MCF 10A (cell line): ENCODE results near the gene CNTNAP2. TPM values are rescaled to one million over a fixed set of nuclear protein-coding genes. Genes with fewer than 3 reads are reported as not detected.

Source experiments
- BruUV-seq: library from RNA; stranded (reverse); fragments of 400-500 nt; replicated peaks from 2 replicates; lab custom pipeline; 2021; lab: Mats Ljungman, UMichigan
- CTCF ChIA-PET: fragments of 300-600 bp; sonication (Branson Sonifier 250); formaldehyde crosslinking; extraction: SDS; loops from one replicate; lab custom pipeline; 2021; ENCODE audit warnings: antibody characterized with exemption, inconsistent platforms; lab: Yijun Ruan, JAX
- POLR2A ChIA-PET: fragments of 300-600, 350-650 bp; sonication (Branson Sonifier 250); formaldehyde crosslinking; extraction: SDS; loops from one replicate; lab custom pipeline; 2020; ENCODE audit warnings: antibody characterized with exemption, inconsistent platforms; lab: Yijun Ruan, JAX
- DNase-seq: peaks from one replicate; pipeline ENCODE4 v3.0.0-alpha.2; 2018; ENCODE audit not compliant: unreplicated experiment
- H3K27ac Mint-ChIP-seq: one replicate; pipeline ENCODE4 v1.8.0; 2022; ENCODE audit warnings: mild to moderate bottlenecking, low read depth, mixed read lengths; ENCODE audit not compliant: unreplicated experiment
- H3K27me3 Mint-ChIP-seq: one replicate; pipeline ENCODE4 v1.8.0; 2022; ENCODE audit warnings: mixed read lengths; ENCODE audit not compliant: insufficient read depth, unreplicated experiment
- H3K36me3 Mint-ChIP-seq: one replicate; pipeline ENCODE4 v1.8.0; 2022; ENCODE audit warnings: mild to moderate bottlenecking, moderate library complexity, mixed read lengths; ENCODE audit not compliant: insufficient read depth, unreplicated experiment
- H3K4me1 Mint-ChIP-seq: one replicate; pipeline ENCODE4 v1.8.0; 2022; ENCODE audit warnings: mixed read lengths; ENCODE audit not compliant: insufficient read depth, unreplicated experiment
- H3K4me3 Mint-ChIP-seq: one replicate; pipeline ENCODE4 v1.8.0; 2022; ENCODE audit warnings: mild to moderate bottlenecking, moderate library complexity, mixed read lengths; ENCODE audit not compliant: unreplicated experiment
- H3K9me3 Mint-ChIP-seq: one replicate; pipeline ENCODE4 v1.8.0; 2022; ENCODE audit warnings: mixed read lengths; ENCODE audit not compliant: unreplicated experiment
- CTCF ChIP-seq: fragments of 200-600 bp; IDR thresholded peaks from one replicate; pipeline ENCODE4 v1.8.0; 2022; ENCODE audit warnings: antibody characterized with exemption, mild to moderate bottlenecking; ENCODE audit not compliant: unreplicated experiment
- intact Hi-C: fragments of 100-400 bp; cut with micrococcal nuclease; formaldehyde crosslinking; loops from 2 replicates; pipeline ENCODE4 v1.14.1; 2022
- total RNA-seq: library from RNA; stranded (reverse); gene quantifications from 2 replicates; pipeline ENCODE4 v1.2.3, GENCODE V29; 2022

Gene CNTNAP2
- total RNA-seq, 1 experiment from 2014 or later: 1.1 TPM

DNA sequence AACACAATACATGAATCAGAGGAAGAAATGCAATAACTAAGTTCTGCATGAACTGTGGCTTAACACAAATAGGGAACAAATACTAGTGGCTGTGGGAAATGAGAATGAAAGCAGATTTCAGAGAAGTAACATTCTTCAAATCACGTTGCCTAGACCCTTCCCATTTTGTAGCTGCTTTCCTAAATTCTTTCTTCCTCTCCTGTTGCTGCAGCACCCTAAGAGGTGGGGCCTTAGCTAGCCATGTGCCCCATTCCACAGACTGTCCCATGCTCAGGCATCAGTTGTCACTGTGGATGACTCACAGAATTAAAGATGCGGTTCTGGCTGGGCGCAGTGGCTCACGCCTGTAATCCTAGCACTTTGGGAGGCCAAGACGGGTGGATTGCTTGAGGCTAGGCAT lies 1769.3 kb downstream of the CNTNAP2 start:
- ChIA-PET CTCF (interaction anchor here (0.7 kb wide), 1 partner anchor 257 kb away, joined by 3 read pairs; no protein-coding TSS in a partner anchor), POLR2A (no interaction called here)
- no peak overlapping the region for H3K27ac Mint-ChIP-seq
- H3K4me3 Mint-ChIP-seq: no peak overlapping the region
- H3K27me3 Mint-ChIP-seq: peaks cover 17% of the 10 kb centered on the region
- no peak for TF ChIP-seq CTCF
- intact Hi-C loops: no loop called here
- H3K9me3 Mint-ChIP-seq: peaks cover under 1% of the 10 kb centered on the region
- DNase-seq: no peak
- BruUV-seq: no TSS peak
- no peaks in the 10 kb centered on the region for H3K36me3 Mint-ChIP-seq
- no peaks in the 10 kb centered on the region for H3K4me1 Mint-ChIP-seq

DNA sequence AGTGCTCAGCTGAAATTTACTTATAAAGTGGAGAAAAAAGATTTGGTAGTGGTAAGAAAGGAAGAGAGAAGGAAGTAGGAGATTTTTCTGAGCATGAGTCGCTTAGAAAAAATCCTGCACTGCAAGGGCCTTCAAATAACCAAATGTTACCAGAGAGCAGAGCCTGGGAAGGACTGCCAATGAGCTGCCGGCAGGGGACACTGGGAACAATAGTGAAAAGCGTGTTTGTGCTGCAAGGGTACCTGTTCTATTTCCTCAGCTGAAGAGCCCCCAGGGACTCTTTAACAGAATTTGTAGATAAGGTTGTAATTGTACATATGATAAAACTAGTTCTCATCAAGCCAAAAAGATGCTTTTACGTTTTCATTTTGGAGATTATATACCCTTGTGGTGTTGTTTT lies 1777.7 kb downstream of the CNTNAP2 start:
- DNase-seq: no peak
- intact Hi-C loops: no loop called here
- Mint-ChIP-seq H3K4me1 (no peaks in the 10 kb centered on the region), H3K27ac (no peak overlapping the region), H3K4me3 (no peak overlapping the region), H3K36me3 (no peaks in the 10 kb centered on the region), H3K27me3 (peaks cover 24% of the 10 kb centered on the region), H3K9me3 (no peaks in the 10 kb centered on the region)
- no TSS peak for BruUV-seq
- ChIA-PET CTCF (interaction anchor here (0.6 kb wide), 1 partner anchor 105 kb away, joined by 3 read pairs; no protein-coding TSS in a partner anchor), POLR2A (no interaction called here)
- no peak for TF ChIP-seq CTCF

GRCh38 chr7:147896121-147896520 lies 1779.5 kb downstream of the CNTNAP2 start:
- BruUV-seq: no TSS peak
- no peak for TF ChIP-seq CTCF
- intact Hi-C loops: no loop called here

DNA sequence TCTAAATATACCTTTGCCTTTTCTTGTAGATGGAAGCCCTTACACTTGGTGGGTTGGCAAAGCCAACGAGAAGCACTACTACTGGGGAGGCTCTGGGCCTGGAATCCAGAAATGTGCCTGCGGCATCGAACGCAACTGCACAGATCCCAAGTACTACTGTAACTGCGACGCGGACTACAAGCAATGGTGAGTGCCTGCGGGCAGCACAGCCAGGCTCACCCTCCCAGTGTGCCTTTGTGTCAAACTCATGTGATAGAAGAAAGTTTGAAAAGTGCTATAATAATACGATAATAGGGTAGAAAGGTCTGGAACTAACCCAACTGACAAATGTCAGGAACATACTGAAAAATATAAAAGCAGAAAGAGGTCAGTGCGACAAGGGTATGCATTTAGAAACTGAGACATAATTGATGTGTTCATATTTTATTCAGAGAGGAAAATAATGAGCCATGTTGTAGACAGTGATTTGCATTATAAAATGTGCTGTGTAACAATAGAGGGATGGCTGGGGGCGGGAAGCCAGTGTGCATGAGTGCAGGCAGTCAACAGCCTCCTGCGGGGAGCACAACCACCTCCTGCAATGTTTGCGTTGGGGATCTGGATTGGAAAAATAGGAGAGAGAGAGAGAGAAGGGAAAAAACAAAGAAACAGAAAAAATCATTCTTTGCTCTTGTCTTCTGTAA lies 1787.1 kb downstream of the CNTNAP2 start:
- no TSS peak for BruUV-seq
- Mint-ChIP-seq H3K36me3 (no peaks in the 10 kb centered on the region), H3K4me3 (no peak overlapping the region), H3K9me3 (peaks cover 17% of the 10 kb centered on the region), H3K27me3 (no peaks in the 10 kb centered on the region), H3K4me1 (no peaks in the 10 kb centered on the region), H3K27ac (no peak overlapping the region)
- no peak for DNase-seq
- no peak for TF ChIP-seq CTCF
- ChIA-PET POLR2A (no interaction called here), CTCF (no interaction called here)
- intact Hi-C loops: no loop called here

More at GRCh38 chr7:147896121-147896520, 1779.5 kb downstream of the CNTNAP2 start:
- Mint-ChIP-seq H3K36me3 (no peaks in the 10 kb centered on the region), H3K4me3 (no peak overlapping the region), H3K9me3 (peaks cover 14% of the 10 kb centered on the region), H3K4me1 (no peaks in the 10 kb centered on the region), H3K27me3 (peaks cover 24% of the 10 kb centered on the region), H3K27ac (no peak overlapping the region)
- no peak for DNase-seq
- ChIA-PET POLR2A (interaction anchor here (0.6 kb wide), 1 partner anchor 897 kb away, joined by 3 read pairs; no protein-coding TSS in a partner anchor), CTCF (no interaction called here)
